GM23338 (cell line): Measurements from ENCODE around the gene NUDT16L1.

ENCODE experiments used
- CREB1 ChIP-seq: fragments of 250-450 bp; sonication (Bioruptor Pico); IDR thresholded peaks from 2 replicates; pipeline ENCODE4 v1.5.0; 2020; ENCODE audit warnings: low read depth, mild to moderate bottlenecking, moderate library complexity
- EZH2 ChIP-seq: fragments of 200-600 bp; sonication (generic); IDR thresholded peaks from one replicate; pipeline ENCODE4 v1.8.0; 2017; ENCODE audit warnings: antibody characterized with exemption, mild to moderate bottlenecking, low read depth; ENCODE audit not compliant: unreplicated experiment
- EZH2phosphoT487 ChIP-seq: fragments of 200-600 bp; sonication (generic); IDR thresholded peaks from one replicate; pipeline ENCODE4 v1.8.1; 2018; ENCODE audit warnings: antibody characterized with exemption; ENCODE audit not compliant: unreplicated experiment
- JUNB ChIP-seq: IDR thresholded peaks from one replicate; pipeline ENCODE4 v1.6.1; 2016; ENCODE audit warnings: antibody characterized with exemption; ENCODE audit not compliant: unreplicated experiment
- POLR2AphosphoS5 ChIP-seq: IDR thresholded peaks from 2 replicates; pipeline ENCODE4 v1.6.1; 2016; ENCODE audit warnings: antibody characterized with exemption, low read depth
- STAT1 ChIP-seq: IDR thresholded peaks from one replicate; pipeline ENCODE4 v1.6.1; 2016; ENCODE audit warnings: antibody characterized with exemption; ENCODE audit not compliant: unreplicated experiment
- ZNF114 ChIP-seq: fragments of 250-450 bp; sonication (Bioruptor Pico); IDR thresholded peaks from 2 replicates; pipeline ENCODE4 v1.5.0; 2020; ENCODE audit warnings: mild to moderate bottlenecking, moderate library complexity
- TF ChIP-seq, protein P1 (sequence below), 2 experiments: fragments of 200-600 bp in 1 of 2; sonication (generic) in 1 of 2; conservative IDR thresholded peaks; 2 replicates each; pipeline versions ENCODE4 v1.5.1 to v1.6.1; 2016 to 2017; ENCODE audit warnings: antibody characterized with exemption in 2 of 2, low read depth in 2 of 2, mild to moderate bottlenecking in 2 of 2, moderate library complexity in 1 of 2
- TF ChIP-seq, protein P2 (sequence below): IDR thresholded peaks from one replicate; pipeline ENCODE4 v1.6.1; 2018; ENCODE audit warnings: antibody characterized with exemption; ENCODE audit not compliant: unreplicated experiment

DNA sequence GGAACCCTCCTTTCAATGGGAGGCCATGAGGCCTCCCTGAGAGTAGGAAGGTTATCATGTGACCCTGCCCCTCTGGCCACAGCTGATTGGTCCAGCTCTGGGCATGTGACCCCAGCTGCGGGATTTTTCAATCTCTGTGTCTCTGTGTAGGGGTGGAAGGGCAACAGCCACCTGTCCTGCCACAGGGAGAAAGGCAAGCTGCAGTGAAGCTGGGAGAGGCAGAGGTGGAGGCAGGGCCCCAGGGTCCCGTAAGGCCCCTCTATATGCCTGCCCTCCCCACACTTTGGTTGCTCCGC is 51.9 kb downstream of the NUDT16L1 start:
- TF ChIP-seq, protein P1, sequence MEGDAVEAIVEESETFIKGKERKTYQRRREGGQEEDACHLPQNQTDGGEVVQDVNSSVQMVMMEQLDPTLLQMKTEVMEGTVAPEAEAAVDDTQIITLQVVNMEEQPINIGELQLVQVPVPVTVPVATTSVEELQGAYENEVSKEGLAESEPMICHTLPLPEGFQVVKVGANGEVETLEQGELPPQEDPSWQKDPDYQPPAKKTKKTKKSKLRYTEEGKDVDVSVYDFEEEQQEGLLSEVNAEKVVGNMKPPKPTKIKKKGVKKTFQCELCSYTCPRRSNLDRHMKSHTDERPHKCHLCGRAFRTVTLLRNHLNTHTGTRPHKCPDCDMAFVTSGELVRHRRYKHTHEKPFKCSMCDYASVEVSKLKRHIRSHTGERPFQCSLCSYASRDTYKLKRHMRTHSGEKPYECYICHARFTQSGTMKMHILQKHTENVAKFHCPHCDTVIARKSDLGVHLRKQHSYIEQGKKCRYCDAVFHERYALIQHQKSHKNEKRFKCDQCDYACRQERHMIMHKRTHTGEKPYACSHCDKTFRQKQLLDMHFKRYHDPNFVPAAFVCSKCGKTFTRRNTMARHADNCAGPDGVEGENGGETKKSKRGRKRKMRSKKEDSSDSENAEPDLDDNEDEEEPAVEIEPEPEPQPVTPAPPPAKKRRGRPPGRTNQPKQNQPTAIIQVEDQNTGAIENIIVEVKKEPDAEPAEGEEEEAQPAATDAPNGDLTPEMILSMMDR (conservative IDR thresholded peaks at IDR 0.05; ENCODE audit: low read depth in 2 of 2): no peak
- no peak for TF ChIP-seq JUNB
- TF ChIP-seq, protein P2, sequence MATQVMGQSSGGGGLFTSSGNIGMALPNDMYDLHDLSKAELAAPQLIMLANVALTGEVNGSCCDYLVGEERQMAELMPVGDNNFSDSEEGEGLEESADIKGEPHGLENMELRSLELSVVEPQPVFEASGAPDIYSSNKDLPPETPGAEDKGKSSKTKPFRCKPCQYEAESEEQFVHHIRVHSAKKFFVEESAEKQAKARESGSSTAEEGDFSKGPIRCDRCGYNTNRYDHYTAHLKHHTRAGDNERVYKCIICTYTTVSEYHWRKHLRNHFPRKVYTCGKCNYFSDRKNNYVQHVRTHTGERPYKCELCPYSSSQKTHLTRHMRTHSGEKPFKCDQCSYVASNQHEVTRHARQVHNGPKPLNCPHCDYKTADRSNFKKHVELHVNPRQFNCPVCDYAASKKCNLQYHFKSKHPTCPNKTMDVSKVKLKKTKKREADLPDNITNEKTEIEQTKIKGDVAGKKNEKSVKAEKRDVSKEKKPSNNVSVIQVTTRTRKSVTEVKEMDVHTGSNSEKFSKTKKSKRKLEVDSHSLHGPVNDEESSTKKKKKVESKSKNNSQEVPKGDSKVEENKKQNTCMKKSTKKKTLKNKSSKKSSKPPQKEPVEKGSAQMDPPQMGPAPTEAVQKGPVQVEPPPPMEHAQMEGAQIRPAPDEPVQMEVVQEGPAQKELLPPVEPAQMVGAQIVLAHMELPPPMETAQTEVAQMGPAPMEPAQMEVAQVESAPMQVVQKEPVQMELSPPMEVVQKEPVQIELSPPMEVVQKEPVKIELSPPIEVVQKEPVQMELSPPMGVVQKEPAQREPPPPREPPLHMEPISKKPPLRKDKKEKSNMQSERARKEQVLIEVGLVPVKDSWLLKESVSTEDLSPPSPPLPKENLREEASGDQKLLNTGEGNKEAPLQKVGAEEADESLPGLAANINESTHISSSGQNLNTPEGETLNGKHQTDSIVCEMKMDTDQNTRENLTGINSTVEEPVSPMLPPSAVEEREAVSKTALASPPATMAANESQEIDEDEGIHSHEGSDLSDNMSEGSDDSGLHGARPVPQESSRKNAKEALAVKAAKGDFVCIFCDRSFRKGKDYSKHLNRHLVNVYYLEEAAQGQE: no peak
- no peak for TF ChIP-seq POLR2AphosphoS5
- no peak for TF ChIP-seq EZH2
- no peak for TF ChIP-seq STAT1
- TF ChIP-seq EZH2phosphoT487: no peak
- no peak for TF ChIP-seq CREB1 (CRISPR knock-in tag)
- no peak for TF ChIP-seq ZNF114
